ENCODE measurements around the gene KRI1. TPM values are rescaled to one million over a fixed set of nuclear protein-coding genes. Genes with fewer than 3 reads are reported as not detected.

The KRI1 gene
- total RNA-seq, 1 donor from 2014 or later = 24.1 TPM

DNA sequence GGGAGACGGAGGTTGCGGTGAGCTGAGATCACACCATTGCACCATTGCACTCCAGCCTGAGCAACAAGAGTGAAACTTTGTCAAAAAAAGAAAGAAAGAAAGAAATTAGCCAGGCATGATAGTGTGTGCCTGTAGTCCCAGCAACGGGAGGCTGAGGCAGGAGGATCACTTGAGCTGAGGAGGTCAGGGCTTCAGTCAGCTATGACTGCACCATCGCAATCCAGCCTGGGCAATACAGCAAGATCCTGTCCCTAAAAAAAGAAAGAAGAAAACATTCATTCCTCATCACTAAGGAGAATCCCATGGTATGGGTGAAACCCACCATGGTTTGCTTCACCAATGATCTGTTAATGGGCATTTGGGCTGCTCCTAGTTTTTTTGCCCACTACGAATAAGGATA, 34.3 kb upstream of the KRI1 start:
- Mint-ChIP-seq H3K9me3 (ENCODE audit: unreplicated experiment) (peaks cover 4% of the 10 kb centered on the region), H3K4me1 (ENCODE audit: low read depth, unreplicated experiment) (peaks cover 4% of the 10 kb centered on the region), H3K4me3 (ENCODE audit: unreplicated experiment) (no peak overlapping the region), H3K27me3 (ENCODE audit: unreplicated experiment) (no peaks in the 10 kb centered on the region), H3K36me3 (ENCODE audit: unreplicated experiment) (peaks cover 12% of the 10 kb centered on the region), H3K27ac (ENCODE audit: unreplicated experiment) (no peak overlapping the region)
- TF ChIP-seq, protein P1, sequence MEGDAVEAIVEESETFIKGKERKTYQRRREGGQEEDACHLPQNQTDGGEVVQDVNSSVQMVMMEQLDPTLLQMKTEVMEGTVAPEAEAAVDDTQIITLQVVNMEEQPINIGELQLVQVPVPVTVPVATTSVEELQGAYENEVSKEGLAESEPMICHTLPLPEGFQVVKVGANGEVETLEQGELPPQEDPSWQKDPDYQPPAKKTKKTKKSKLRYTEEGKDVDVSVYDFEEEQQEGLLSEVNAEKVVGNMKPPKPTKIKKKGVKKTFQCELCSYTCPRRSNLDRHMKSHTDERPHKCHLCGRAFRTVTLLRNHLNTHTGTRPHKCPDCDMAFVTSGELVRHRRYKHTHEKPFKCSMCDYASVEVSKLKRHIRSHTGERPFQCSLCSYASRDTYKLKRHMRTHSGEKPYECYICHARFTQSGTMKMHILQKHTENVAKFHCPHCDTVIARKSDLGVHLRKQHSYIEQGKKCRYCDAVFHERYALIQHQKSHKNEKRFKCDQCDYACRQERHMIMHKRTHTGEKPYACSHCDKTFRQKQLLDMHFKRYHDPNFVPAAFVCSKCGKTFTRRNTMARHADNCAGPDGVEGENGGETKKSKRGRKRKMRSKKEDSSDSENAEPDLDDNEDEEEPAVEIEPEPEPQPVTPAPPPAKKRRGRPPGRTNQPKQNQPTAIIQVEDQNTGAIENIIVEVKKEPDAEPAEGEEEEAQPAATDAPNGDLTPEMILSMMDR (IDR thresholded peaks at IDR 0.05; ENCODE audit: partially characterized antibody, unreplicated experiment) = no peak
- DNase-seq = no peak

DNA sequence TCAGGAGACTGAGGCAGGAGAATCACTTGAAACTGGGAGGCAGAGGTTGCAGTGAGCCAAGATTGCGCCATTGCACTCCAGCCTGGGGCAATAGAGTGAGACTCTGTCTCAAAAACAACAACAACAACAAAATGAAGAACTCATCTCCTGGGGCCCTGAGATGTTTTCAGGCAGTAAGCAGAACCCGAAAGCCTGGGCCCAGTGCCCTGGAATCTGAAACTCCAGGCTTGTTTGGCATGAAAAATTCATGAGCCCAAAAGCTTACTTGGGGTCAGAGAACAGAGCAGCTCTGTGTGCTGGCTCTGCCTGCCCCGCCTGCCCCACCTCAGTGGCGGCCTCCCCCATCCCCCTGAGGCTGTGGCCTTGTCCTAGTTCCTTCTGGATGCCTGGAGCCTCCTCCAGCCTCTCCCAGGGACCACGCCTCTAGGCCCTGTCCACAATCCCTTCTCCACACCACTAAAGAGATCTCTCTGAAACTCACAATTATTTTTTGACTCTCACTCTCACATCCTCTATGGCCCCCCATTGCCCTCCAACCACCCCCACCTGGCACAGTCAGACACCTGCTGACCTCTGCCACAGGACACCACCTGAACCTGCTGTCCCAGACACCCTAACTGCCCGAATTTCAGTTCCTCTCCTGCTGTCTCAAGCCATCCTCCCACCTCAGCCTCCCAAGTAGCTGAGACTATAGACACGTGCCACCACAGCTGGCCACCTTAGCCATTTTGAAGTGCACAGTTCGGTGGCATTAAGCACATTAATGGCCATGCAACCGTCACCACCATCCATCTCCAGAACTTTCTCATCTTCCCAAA, 28.2 kb upstream of the KRI1 start:
- no peak for DNase-seq
- no peaks in the 10 kb centered on the region for H3K36me3 Mint-ChIP-seq (ENCODE audit: unreplicated experiment)
- no peak overlapping the region for H3K27ac Mint-ChIP-seq (ENCODE audit: unreplicated experiment)

DNA sequence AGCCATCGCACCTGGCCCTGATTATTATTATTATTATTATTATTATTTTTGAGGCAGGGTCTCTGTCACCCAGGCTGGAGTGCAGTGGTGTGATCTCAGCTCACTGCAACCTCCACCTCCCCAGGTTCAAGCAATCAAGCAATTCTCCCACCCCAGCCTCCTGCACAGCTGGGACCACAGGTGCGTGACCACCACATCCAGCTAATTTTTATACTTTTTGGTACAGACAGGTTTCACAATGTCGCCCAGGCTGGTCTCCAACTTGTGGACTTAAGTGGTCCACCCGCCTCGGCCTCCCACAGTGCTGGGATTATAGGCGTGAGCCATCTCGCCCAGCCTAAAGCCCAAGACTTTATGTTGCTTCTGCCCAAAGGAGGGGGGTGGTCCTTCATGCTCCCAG, 27.3 kb upstream of the KRI1 start:
- TF ChIP-seq, protein P1 (IDR thresholded peaks at IDR 0.05; ENCODE audit: partially characterized antibody, unreplicated experiment) = no peak
- Mint-ChIP-seq H3K4me1 (ENCODE audit: low read depth, unreplicated experiment) (no peaks in the 10 kb centered on the region), H3K9me3 (ENCODE audit: unreplicated experiment) (no peaks in the 10 kb centered on the region), H3K27ac (ENCODE audit: unreplicated experiment) (no peak overlapping the region), H3K27me3 (ENCODE audit: unreplicated experiment) (peaks cover 2% of the 10 kb centered on the region), H3K36me3 (ENCODE audit: unreplicated experiment) (no peaks in the 10 kb centered on the region), H3K4me3 (ENCODE audit: unreplicated experiment) (no peak overlapping the region)
- DNase-seq = no peak

More for the DNA sequence above, 28.2 kb upstream of the KRI1 start:
- TF ChIP-seq, protein P1 (IDR thresholded peaks at IDR 0.05; ENCODE audit: partially characterized antibody, unreplicated experiment) = no peak
- peaks cover 2% of the 10 kb centered on the region for H3K27me3 Mint-ChIP-seq (ENCODE audit: unreplicated experiment)
- no peak overlapping the region for H3K4me3 Mint-ChIP-seq (ENCODE audit: unreplicated experiment)
- H3K4me1 Mint-ChIP-seq (ENCODE audit: low read depth, unreplicated experiment) = no peaks in the 10 kb centered on the region
- no peaks in the 10 kb centered on the region for H3K9me3 Mint-ChIP-seq (ENCODE audit: unreplicated experiment)

DNA sequence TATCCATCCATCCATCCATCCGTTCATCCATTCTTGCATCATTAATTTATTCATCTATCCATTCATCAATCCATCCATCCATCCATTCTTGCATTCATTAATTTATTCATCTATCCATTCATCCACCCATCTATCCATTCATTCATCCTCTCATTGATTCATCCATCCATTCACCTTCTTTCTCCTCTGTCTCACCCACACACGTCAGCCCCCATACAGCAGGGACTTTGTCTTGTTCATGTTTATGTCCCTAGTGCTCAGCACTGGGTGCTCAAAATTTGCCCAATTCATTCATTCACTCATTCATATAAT, 22.0 kb upstream of the KRI1 start:
- H3K4me1 Mint-ChIP-seq (ENCODE audit: low read depth, unreplicated experiment) = no peaks in the 10 kb centered on the region
- peak overlapping the region; percentile 0 for H3K27ac Mint-ChIP-seq (ENCODE audit: unreplicated experiment)
- DNase-seq = no peak
- peaks cover 7% of the 10 kb centered on the region for H3K36me3 Mint-ChIP-seq (ENCODE audit: unreplicated experiment)
- H3K4me3 Mint-ChIP-seq (ENCODE audit: unreplicated experiment) = peak overlapping the region; percentile 14
- TF ChIP-seq, protein P1 (IDR thresholded peaks at IDR 0.05; ENCODE audit: partially characterized antibody, unreplicated experiment) = no peak
- peaks cover 11% of the 10 kb centered on the region for H3K27me3 Mint-ChIP-seq (ENCODE audit: unreplicated experiment)
- peaks cover 3% of the 10 kb centered on the region for H3K9me3 Mint-ChIP-seq (ENCODE audit: unreplicated experiment)

GRCh38 chr19:10587022-10587838, 21.4 kb upstream of the KRI1 start, which contains the start of gene AP1M2:
TSS of gene AP1M2 (minus strand) at chr19:10587312. CDS start at chr19:10587231, 81 bp downstream.
- Mint-ChIP-seq H3K9me3 (ENCODE audit: unreplicated experiment) (peaks cover 3% of the 10 kb centered on the region), H3K4me3 (ENCODE audit: unreplicated experiment) (peak within 1 kb of the TSS; percentile 14), H3K4me1 (ENCODE audit: low read depth, unreplicated experiment) (no peaks in the 10 kb centered on the region), H3K27ac (ENCODE audit: unreplicated experiment) (peak within 1 kb of the TSS; percentile 0), H3K36me3 (ENCODE audit: unreplicated experiment) (peaks cover 7% of the 10 kb centered on the region), H3K27me3 (ENCODE audit: unreplicated experiment) (peaks cover 11% of the 10 kb centered on the region)
- TF ChIP-seq, protein P1 (IDR thresholded peaks at IDR 0.05; ENCODE audit: partially characterized antibody, unreplicated experiment) = no peak
- no peak for DNase-seq
